Stimulated activated CD4-positive, alpha-beta T cell treated with anti-CD3 and anti-CD28 coated beads, Interleukin-15, amount 100 ng/mL, for 1 hour (primary cell): ENCODE data around the gene TMEM117.

ENCODE experiments used
- DNase-seq, 2 donors: peaks; one replicate each; pipeline ENCODE4 v3.0.0-alpha.2; 2020; ENCODE audit warnings: low read depth in 1 of 2, low spot score in 1 of 2

Gene TMEM117

DNA sequence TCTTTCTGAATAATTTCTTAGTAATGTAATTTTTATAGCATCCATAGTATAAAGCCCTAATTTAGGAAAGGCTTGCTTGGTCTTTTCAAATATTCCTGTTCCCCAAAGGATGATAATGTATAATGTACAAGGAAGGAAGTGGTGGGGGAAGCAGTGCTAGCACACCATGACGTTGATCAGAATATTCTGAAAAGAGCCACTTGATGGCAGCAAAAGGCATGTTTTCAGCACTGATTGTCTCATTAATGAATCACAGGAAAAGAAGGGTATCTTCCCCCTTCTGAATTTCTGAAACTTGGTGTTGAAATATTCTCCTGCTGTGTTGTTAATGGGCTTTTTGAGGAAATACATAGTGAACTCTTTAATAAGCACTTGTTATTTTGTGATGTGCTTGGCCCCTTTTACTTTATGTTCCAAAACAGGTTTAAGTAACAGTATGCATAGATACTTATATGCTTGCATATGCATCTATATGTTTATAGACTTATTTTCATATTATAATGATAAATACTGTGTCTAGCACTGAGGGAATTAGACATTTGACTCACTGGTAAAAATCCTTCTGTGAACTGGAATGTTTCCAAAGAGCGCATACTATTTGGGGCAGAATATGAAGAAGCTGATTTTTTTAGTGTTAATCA is 122.0 kb downstream of the TMEM117 start:
- DNase-seq, result no peak

DNA sequence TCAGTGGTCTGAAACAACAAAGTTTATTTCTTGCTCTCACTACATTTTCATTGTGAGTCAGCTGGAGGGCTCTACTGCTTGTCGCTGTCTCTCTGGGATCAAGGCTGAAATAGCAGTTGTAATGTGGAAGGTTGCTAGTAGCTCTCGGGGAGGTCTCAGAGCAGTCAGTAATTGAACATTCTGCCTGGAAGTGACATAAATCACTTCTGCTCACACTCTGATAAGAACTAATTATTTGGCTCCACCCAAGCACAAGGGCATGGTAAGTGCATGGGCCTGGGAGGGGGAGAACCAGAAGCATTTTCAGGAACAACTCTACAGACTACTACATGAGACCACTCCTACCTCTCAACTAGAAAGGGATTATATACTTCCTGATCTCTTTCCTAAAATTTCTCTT is 128.2 kb downstream of the TMEM117 start:
- DNase-seq, result no peak

DNA sequence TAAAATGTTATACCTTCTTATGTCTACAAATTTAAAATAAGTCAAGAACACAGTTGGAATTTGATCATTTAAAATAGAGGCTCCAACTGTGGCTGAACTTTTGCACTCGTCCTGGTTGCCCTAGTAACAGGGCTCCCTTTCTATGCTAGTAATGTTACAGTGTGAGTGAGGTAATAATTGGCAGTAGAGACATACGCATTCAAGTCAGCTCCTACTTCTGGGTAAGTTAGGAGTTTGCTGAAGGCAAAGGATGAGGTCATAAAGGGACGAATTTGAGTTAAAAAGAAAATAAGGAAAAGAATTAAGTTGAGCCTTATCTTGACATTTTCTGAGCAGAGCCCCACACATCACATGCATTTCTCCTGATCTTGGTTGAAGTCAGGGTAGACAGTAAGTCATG is 129.1 kb downstream of the TMEM117 start:
- DNase-seq, result no peak

DNA sequence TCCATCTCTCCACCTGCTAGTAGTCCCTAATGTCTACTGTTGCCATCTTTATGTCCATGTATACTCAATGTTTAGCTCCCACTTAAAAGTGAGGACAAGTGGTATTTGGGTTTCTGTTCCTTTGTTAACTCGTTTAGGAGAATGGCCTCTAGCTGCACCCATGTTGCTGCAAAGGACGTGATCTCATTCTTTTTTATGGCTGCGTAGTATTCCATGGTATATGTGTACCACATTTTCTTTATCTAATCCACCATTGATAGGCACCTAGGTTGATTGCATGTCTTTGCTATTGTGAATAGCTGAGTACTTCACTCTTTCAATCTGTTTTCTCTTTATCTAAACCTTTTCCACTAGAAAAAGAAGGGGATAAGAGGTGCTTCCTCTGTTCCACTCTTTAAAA is 130.0 kb downstream of the TMEM117 start:
- no peak for DNase-seq

DNA sequence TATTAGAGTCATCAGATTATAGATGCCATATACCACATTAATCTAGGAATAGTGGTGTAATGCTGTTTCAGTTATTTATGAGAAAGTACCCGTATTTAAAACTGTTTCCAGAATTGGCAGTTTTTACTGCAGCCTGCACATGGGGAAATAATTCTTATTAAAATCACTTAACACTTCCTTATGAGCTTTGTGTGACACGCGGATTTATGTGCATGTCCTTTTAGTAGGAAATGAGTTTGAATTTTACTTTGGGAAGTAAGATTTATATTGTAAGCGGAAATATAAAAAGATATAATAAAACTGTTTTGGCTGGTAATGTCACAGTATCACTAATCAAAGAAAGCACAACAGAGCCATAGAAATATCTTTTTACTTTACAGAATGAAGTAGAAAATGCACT is 132.9 kb downstream of the TMEM117 start:
- DNase-seq, result no peak

DNA sequence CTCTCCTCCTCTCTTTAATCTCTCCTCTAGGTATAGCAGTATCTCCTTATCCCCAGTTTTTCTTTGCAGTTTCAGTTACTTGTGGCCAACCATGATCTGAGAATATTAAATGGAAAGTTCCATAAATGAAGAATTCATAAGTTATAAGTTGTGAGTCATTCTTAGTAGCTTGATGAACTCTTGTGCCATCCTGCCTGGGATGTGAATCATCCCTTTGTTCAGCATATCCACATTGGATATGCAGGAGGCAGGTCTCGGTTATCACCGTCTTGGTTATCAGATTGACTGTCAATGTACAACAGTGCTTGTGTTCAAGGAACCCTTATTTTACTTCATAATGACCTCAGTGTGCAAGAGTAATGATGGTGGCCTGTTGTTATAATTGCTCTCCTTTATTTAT is 134.0 kb downstream of the TMEM117 start:
- DNase-seq, result no peak

DNA sequence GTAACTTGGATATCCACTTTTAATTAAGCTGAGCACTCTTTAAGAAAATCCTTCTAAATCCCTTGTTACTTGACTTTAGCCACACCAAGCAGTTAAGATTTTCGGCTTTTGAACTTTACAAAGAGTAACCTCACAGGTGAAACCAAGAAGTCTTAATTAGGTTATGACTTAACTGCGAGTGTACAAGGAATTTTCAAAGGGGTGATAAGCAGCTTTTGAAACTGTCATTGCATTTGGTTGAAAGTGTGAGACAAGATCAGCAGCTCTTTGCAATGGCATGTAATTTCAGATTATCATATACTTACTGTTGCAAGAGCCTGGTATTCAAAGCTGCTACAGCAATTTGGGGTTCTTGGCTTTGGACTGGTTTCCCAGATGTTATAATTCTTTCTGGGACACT is 137.5 kb downstream of the TMEM117 start:
- no peak for DNase-seq

DNA sequence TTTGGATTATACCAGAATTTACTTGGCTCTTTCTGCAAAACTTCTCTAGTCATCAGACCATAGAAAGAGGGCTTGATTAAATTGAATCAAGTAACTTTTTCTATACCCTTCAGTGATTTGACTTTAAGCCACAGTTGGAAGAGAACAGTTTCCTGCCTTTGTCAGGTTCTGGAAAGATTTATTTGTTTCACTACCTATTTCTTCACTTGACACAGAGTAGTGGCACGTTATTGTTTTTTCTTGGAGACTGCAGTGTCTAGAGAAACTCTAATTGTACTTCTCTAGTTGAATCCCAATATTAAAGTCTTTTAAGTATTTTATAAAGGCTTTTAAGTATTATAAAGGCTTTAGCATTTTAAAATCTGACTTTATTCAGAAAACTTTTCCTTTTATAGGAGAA is 138.1 kb downstream of the TMEM117 start:
- no peak for DNase-seq

DNA sequence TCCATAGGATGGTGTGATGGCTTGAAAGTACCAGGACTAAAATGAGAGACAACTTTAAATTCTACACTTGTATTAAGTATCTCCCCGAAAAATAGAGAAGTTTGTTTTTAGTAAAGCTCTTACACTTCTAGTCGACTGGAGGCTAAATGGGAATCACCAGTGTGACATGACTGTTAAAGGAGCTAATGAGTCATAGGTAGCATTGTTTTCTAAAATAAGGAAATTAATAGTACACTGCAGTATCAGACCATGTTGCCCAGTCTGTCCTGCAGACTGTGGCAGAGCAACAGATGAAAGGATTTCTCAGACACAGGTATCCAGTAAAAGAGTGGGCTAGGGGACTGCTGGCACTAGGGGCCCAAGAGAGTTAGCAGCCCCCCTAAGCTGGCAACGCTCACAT is 140.1 kb downstream of the TMEM117 start:
- DNase-seq, result no peak

DNA sequence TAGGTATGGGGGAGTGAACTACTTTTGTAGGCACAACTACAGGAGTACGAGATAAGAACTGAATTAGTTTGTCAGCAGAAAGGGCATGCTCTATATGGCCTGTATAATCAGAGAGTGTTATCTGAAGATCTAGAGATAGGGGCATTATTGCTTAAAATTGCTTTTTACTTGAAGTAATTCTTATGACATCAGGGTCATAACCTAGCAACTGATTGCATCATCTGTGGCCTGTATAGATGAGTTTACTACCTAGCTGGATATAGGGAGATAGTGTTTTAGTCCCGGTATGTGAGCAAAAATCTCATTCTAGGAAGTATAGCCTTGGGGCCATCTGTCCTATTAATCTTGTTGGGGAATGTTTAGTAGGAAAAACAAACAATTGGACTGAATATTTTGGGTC is 142.7 kb downstream of the TMEM117 start:
- DNase-seq, result no peak

DNA sequence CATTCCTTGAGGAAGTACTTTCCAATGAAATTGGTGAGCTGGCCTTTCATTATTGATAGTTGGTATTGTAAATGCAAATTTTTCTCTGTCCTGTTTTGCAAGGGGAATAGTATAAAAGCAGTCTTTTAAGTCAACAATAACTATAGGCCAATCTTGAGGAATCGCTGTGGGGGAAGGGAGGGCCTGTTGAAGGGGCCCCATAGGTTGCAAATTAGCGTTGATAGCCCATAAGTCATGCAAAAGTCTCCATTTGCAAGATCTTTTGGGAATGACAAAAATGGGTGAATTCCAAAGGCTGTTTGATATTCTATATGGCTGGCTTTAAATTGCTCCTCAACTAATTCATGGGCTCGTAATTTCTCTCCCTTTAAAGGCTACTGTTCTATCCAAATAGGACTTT is 143.6 kb downstream of the TMEM117 start:
- no peak for DNase-seq

DNA sequence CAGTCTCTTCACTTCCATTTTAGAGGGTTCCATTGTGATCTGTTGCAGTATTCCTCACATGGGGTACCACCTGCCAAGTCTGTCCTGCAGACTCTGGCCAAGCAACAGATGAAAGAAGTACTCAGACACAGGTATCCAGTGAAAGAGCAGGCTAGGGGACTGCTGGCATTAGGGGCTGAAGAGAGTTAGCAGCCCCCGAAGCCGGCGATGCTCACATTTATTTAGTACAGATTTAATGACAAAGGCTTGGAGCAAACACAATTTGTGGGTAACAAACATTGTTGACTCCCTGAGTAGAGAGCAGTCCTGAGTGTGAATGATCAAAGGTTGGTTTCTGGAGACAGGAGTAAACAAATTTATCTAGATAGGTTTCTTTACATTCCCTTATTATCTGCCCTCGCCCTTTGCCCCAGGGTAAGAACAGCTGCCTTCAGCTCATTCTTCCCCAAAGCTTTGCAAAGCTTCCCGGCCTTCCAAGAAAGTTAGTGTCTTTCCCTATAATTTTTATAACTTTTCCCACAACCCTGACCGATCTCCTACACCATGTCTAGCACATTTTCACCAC is 144.8 kb downstream of the TMEM117 start:
- no peak for DNase-seq

DNA sequence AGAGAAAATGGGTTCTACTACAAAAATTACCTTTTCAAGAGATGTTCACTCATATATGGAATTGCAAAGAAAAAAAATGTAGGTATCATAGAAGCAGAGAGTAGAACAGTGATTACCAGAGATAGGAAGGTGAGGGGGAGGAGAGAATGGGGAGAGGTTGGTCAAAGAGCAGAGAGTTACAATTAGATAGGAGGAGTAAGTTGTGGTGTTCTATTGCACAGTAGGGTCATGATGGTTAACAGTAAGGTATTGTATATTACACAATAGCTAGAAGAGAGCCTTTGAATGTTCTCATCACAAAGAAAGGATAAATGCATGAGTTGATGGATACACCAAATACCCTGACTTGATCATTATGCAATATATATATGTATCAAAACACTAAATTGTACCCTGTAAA is 145.8 kb downstream of the TMEM117 start:
- DNase-seq, result no peak

DNA sequence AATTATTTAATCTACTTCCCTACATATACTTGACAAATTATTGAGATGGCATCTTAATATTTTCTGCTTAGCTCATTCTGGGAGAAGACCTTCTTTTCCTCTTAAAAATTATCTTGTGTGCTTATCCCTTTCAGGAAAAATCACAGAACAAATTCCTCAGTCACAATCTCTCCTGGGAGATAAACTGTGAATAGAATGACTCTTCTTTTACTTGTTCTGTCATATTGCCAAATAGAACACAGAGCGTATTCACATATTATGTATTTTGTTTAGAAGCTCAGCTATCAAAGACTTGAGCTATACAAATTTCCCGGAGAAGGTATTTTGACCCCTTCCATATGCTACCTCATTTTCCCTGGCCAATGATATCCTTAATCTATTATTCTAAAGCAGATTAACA is 146.7 kb downstream of the TMEM117 start:
- no peak for DNase-seq

DNA sequence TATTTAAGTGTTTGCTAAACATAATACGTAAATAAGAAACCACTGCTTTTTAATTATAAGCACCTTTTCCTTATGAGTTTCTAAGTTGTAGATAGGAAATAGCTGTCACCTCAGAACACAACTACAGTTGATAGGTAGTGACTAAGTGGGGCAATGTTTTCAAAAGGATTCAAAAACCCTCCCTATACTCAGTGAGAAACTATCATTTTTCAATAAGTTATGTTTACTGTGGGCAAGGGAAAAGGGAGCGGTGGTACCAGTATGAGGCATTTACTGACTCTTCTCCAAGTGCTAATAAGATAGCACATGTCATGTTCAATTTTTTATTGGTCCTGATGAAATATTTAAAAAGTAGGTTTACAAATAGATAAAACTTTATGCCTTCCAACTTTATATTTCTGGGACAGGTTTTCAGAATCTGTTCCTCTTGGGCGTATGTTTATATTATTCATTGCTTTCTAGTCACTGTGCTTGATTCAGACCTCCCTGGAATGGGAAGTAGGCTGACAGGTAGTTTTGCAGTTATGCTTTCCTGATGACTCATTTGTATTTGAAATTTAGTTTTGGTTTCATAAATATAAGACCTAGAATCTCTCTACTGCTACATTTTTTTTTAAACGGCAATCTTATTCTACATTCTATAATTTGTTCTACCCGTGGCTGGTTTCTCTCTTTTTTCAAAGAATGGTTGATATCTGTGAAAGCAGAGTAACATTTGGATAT is 153.1 kb downstream of the TMEM117 start:
- no peak for DNase-seq

DNA sequence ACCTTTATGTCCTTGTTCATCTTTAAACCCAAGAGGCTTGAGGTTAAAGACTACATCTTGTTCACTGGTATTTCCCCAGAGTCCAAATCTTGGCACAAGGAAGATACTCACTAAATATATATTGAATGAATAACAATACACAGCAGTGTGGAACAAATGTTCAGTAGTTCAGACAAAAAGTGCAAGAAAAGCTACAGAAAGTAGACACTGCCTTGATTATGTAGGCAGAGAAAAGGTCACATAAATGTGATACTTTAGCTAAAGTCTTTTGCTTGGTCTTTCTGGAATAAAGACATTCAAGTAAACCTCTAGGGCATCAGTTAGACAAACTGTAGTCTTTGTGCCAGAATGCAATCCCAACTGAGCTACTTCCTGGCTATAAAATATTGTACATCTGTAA is 157.0 kb downstream of the TMEM117 start:
- no peak for DNase-seq

DNA sequence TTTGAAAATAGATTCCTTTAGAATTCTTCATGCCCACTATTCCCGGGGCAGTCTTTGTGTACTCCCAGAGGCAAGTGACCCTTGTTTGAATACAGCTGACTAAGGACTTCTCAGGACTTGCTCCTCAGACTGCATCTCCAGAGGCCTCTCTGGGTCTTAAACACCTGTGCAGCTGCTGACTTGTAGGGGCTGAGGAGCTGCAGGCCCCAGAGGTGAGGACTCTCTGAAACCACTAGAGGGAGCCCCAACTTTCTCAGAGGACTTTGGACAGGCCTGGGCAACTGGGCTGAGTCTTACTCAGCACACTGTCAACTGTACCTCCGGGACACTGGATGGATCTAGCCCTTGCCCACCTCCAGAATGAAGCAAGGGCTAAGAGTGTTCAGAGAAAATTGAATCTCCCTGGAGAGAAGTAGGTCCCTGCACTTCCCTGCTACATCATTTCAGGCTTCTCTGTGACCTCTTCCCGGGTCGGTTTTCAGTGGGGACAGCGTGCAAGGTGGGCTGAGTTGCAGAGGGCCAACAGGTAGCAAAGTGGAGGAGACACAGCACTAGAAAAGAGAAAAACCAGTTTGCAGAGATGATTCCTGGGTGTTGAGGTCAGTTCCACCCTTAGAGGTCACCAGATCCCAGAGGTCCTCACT is 164.6 kb downstream of the TMEM117 start:
- DNase-seq, result no peak

DNA sequence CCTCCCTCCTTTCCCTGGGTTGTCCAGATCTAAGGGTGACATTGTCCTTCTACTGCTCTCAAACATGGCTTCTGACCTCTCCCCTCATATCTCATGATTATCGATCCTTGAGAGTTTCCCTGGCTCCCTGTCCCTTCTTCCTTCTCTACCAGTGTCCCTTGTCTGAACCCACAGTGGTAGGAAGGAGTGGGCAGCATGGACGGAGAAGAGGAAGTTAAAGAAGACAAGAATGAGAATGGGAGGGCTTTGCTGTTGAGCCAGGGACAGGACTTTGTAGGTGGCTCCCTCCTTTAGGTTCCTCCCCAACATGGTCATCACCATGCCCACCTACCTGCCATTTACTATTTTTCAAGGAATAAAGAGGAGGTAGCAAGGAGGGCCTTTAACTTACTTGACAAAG is 166.7 kb downstream of the TMEM117 start:
- DNase-seq, result no peak

DNA sequence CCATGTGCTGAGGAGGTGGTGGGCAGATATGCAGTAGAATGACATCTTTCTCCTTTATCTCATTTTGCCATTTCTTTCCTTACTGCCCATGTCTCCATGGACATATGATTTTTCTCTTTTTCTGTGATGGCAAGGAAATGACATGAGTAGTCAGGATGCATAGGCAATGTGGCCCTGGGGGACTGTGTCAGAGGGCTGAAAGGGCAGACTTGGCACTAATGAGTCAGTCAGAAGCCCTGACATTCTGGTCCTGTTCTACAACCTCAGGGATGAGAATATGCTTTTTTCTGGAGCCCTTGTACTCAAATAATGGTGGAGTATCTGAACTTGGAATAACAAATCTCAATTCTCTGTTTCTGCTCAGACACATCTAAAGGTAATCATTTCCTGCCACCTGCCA is 167.8 kb downstream of the TMEM117 start:
- DNase-seq, result no peak

DNA sequence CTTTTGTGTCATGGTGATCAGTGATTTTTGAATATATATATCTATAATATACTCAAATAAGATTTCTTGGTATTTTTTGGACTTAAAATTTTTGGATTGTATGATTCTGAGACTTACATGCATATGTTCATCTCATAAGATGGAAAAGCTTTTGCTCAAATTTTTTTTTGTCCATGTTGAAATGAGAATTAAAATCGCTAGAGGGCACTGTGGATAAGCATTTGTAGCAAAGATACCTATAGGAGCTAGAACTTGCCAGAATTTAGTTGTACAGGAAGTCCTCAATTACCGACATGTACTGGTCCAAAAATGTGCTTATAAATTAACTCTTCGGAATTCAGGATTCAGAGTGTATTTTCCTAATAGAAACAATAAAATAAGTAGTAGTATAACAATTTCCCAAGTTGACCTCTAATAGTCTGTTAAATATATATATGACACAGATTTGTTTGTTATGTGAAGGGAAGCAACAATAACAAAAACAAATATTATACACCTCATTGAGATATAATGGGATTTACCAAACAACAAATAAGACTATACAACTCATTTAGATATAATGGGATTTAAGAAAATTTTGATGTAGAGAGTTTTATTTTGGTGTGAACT is 179.6 kb downstream of the TMEM117 start:
- no peak for DNase-seq

DNA sequence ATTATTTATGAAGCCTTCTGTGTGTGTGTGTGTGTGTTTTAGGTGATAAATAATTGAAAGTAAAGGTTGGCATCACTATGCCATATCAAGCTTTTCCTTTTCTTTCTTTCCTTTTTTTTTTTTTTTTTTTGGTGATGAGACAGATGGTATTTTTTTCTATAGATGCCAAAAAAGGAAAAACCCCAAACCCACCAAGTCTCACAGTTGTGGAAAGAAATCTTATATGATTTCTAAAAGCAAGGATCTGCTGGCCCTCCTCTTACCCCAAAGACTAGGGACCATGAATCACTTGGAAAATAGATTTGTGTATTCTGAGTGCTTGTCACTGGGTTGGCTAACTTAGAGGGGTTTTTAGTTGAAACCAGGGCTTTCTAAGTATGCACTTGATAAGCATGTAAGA is 181.3 kb downstream of the TMEM117 start:
- DNase-seq, result no peak

DNA sequence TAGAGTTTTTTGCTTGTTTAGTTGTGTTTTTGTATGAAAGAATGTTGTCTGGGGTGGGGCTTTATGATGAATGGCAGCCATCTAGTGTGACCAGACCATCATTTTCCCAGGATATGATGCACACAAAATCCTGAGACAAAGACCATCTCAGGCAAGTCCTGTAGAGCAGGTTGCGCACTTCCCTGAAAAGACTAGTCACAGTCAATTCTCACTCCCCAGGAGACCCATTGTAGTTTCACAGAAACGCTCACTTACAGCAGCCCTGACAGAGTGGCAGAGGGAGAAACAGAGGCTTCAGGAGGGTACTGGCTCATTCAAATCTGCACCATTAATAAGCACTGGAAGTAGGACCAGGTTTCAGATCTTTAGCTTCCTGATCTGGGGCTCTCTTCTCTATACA is 183.2 kb downstream of the TMEM117 start:
- DNase-seq, result no peak
